Measurements from ENCODE around the gene COL4A3.
A peak's percentile ranks its signal among the peaks of the same experiment; 100 is the strongest.
"Not testable (repeated sequence)": the region's sequence is repeated elsewhere in the genome, so short reads cannot be mapped to it uniquely, and the experiment has no call there.

The COL4A3 gene

DNA sequence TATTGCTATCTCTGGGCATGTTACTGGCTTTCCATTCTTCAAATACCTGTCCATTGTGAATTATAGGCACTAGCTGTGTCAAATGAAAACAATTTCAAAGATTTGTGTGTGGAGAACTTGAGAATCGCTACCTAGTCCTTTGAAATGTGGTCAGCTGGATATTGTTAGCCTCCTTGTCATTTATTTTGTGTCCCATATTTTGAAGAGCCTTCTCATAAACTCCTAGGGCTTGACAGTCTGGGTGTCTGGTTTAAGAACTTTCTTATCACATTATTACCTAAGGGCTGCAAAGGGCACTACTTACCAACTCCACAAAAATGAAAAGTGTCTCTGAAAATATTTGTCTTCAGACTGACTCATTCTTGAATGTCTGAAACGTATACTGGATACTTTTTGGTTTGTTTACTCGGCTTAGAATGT is 50.2 kb downstream of the COL4A3 start:
- DNase-seq (ENCODE audit: low spot score), result no peak

DNA sequence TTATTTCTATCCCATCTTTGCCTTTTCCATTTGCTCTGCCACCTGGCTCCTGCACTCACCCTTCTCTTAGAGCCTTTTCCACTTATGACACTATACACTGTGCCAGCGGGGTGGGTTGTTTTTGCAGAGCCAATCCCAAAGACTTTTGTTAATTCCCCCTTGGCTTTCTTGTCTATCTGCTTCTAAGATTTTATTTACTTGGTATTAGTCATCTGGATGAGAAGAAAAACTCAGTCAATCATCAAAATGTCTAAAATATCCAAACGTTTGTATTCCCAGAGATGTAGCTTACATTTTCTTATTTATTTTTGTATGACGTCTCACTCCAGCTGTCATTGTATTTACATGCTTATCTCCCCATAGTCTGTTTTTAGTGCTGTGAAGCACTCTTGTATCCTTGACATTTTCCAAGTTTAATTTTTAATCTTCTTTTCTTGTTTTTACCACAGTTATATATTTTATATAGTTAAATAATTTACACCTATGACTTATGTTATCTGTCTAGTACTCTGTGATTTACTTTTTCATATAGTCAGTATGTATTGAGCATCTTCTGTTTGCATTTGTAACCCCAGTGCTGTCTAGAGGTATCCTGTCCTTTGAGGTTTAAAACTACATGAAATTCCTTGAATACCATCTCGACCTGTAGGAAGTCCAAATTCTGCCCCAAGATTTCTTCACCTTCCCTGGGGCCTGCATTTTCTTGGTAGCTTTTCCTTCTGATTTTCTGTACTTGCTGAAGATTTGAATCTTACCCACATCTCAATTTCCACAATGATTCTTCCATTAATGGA is 55.1 kb downstream of the COL4A3 start:
- no peak for DNase-seq (ENCODE audit: low spot score)

DNA sequence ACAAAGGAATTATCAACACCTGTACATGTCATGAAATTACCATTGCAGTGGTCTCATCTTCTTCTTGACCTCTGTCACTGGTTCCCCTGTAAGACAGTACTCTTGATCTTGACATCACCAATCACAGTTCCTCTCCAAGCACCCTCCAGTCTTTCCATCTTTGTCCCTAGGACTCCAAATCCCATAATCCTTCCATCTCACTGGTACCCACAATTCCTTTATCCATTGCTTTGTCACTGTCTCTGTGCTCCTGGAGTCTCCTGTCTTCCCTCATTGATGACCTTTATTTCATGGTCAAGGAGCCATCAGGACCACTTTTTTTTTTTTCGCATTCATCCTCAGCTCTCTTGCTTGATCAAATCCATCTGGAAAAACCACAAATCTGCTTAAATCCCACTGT is 56.7 kb downstream of the COL4A3 start:
- DNase-seq (ENCODE audit: low spot score), result no peak

DNA sequence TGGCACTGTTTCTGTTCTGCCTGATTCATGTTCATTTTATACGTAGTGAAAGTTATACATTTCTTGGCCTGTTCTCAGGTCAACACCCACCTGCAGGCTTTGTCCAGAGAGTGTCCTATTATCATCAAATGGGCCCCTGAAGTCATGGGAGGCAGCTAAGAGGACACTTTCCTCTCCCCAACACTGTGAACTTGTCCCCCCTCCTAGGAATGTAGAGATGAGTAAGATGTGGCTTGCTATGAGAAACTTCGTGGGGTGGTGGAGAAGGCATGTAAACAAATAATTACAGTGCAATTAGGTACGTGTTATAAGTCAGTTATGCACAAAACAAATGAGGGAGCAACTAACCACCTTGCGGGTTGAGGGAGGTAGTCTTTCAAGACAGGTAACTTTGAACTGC is 57.9 kb downstream of the COL4A3 start:
- DNase-seq (ENCODE audit: low spot score), result no peak

GRCh38 chr2:227225641-227226040 is 61.2 kb downstream of the COL4A3 start:
- DNase-seq (ENCODE audit: low spot score), result not testable (repeated sequence)

DNA sequence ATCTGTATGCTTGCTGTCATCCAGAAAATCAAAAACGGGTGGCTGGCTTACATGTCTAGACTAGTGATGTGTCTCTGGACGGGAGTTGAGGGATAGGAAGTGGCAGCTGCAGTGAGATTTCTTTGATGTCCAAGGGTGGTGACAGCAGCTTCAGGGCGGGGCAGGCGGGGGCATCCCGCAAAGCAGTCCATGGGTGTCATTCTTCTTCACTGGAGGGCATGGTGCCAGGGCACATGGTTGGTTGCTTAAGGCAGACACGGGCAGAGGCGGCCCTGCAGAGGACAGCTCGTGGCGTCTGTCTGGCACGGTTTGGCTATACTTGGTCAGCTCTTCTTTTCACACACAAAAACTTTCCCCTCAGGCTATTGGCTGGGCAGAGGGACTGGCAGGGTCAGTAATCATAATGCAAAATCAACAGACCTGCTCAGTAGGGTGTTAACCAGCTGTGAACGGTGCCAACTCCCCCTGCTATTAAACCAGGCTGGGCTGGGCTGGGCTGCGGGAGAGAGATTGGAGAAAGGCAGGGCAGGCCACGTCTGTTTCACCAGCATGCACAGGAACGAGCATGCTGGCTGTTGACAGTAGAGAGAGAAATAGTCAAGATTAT is 63.7 kb downstream of the COL4A3 start:
- no peak for DNase-seq (ENCODE audit: low spot score)

DNA sequence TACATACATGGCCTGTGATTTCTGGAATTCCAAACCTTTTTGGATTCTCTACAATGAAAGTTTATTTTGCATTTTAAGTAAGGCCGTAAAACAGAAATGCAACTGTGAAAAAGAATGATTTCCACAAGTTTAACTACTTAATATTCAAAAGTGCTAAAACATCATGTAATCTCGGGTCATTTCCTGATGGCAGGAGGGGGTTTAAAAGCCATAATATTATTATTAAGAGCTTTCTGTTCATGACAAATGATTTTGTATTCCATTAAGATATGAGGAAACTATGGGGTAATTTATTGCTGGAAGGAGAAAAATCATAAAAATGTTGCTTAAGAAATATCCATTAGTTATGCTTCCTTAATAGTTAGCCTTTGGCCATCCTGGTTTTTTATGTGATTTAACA is 65.7 kb downstream of the COL4A3 start:
- DNase-seq (ENCODE audit: low spot score), result no peak

GRCh38 chr2:227234429-227234828 is 70.0 kb downstream of the COL4A3 start:
- DNase-seq (ENCODE audit: low spot score), result no peak

GRCh38 chr2:227237786-227238185 is 73.4 kb downstream of the COL4A3 start:
- no peak for DNase-seq (ENCODE audit: low spot score)

- DNase-seq (ENCODE audit: low spot score), result peak; percentile 62
Measured at GRCh38 chr2:227238238-227239237, 74.1 kb downstream of the COL4A3 start.

DNA sequence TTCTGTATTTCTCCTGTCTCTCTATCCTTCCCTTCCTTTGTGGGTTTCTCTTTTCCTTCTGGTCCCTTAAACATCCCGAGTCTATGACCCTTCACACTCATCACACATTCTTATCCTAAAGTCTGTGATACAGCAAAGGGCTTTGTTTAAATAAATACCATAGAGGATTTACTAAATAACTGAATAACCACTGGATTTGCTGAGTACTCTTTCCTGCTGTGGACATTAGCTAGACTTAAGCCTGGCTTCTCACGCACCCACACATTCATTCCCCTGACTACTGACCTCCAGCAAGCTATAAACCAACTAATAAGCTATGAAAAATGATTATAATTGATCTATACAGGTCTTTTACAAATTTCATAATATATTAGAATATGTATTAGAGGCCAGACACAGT is 76.6 kb downstream of the COL4A3 start:
- no peak for DNase-seq (ENCODE audit: low spot score)

GRCh38 chr2:227248876-227249275 is 84.5 kb downstream of the COL4A3 start:
- DNase-seq (ENCODE audit: low spot score), result no peak

DNA sequence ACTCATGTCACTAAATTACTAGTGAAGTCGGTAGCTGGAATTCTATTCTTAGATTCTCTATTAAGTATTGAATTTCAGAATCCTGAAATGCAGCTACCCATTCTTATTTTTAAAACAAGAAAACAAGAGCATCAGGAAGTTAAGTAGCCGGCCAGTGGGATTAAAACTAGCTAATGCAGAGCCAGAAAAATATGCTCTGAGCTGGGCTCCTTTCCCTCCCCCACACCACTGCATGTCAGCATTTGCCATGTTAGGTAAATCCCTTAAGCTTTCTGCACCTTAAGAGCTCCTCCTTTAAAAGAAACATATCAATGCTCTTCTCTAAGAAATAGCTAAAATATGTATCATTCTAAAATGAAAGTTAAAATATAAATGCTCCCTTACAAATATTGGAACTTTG is 88.4 kb downstream of the COL4A3 start:
- no peak for DNase-seq (ENCODE audit: low spot score)

DNA sequence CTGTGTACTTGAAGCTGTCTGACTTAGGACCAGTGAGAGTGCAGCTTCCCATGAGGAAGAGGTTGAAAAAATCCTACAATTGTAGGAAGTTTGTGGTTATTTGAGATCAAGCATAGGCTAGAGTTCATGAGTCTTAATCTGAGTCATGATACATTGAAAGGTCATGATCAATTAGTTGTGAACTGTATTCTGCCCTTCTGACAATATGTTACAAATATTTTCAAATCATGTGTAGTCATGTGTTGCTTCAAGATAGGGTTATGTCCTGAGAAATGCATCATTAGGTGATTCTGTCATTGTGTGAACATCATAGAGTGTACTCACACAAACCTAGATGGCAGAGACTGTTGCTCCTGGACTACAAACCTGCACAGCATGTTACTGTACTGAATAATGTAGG is 92.2 kb downstream of the COL4A3 start:
- DNase-seq (ENCODE audit: low spot score), result no peak

DNA sequence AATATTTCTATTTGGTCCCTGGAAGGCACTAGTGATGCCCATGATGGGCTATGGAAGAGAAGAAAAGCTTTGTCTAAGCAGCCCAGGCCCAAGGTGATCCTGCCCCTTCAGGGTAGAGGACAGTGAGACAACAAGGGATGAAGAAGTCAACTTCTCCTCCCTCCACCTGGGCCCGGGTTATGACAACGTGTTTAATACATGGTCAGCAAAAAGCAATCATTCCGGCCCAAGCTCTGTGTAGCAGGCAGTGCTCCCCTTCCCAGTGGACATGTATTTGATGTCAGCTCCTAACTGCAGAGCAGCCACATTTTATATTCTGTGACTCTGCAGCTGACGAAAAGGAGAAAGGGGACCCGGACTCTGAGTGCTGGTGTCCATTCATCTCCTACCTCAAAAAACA is 93.4 kb downstream of the COL4A3 start:
- no peak for DNase-seq (ENCODE audit: low spot score)

- no peak for DNase-seq (ENCODE audit: low spot score)
Measured at GRCh38 chr2:227260041-227260440, 95.6 kb downstream of the COL4A3 start.

DNA sequence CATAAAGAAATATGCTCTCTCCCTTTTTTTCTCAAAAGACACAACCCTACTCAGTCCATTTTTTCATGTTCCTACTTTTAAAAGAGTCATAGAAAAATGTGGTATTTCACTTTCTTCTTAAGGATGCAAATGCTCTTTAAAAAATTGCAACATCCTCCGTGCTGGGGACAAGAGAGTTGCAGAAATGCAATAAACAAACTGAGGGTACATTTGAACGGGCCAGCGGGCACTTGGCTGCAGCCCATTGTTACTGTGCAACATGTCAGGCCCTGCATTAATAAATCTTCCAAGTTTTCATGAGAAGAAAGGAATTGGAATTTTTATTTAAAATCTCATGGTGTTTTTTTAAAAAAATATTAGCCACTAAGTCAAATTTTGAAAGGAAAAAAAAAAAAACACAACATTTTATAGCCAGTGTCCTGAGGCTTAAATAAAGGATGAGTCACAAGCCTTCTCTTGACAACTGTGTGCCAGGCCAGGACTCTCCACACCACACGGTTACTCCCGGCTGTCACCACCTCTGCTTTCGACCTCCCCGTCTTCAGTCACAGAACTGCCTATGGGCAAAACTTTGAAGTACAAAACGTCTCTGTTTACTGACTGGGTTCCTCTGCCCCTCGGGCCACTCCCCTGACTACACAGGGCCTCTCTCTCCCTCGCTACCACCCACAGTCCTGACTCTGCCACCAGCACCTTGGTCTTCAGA is 103.1 kb downstream of the COL4A3 start:
- DNase-seq (ENCODE audit: low spot score), result no peak

- no peak for DNase-seq (ENCODE audit: low spot score)
Measured at GRCh38 chr2:227280895-227281294, 116.5 kb downstream of the COL4A3 start.

DNA sequence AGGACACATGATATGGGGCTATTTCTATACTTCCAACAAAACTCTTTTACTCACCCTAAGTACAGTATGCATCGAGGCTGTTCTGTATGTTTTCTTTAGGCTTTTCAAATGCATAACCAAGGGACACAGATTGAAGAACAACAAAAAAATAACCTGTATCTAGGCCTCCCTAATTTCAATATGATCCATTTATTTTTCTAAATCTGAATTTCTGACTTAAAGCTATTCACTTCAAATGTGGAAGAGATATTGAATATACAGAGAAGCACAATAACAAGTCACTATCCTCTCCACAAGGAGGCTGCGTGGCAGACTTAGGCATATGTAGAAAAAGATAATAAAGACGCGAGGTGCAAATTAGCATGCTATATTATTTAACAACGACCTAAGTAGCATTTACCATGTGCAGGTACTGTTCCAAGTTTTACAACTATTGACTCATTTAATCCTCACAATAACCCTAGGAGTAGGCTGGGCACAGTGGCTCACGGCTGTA is 121.4 kb downstream of the COL4A3 start:
- no peak for DNase-seq (ENCODE audit: low spot score)

DNA sequence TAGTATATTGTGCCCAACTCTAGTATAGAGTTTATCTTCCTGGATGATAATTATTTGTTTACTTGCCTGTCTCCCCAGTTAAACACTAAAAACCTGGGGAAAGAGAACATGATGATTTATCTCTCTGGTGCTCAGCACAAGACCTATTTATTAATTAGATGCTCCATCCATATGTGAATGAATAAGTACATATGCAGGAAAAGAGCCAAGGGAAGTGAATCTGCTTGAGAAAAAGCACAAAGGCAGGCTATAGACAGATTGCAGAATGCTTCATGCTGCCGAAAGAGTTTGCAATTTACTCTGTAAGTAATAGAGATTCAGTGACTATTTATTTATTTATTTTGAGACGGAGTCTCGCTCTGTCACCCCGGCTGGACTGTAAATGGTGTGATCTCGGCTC is 123.3 kb downstream of the COL4A3 start:
- DNase-seq (ENCODE audit: low spot score), result no peak

GRCh38 chr2:227292314-227292713 is 127.9 kb downstream of the COL4A3 start:
- DNase-seq (ENCODE audit: low spot score), result no peak

- DNase-seq (ENCODE audit: low spot score), result no peak
Measured at GRCh38 chr2:227293531-227293930, 129.1 kb downstream of the COL4A3 start.
